Effector memory CD8-positive, alpha-beta T cell (primary cell): Measurements from ENCODE around the gene KLF16.

Source experiments
- ATAC-seq: fragments of 150-1000 bp; cut with Tn5 transposase; replicated peaks from 2 replicates; pipeline ENCODE4 v1.10.0; 2021; ENCODE audit warnings: mild to moderate bottlenecking, moderate library complexity
- DNase-seq, 3 experiments: peaks; one replicate each; pipeline ENCODE4 v3.0.0; 2021
- H3K27ac Mint-ChIP-seq, 2 donors: one replicate each; pipeline ENCODE4 v1.8.0; 2022; ENCODE audit warnings: mild to moderate bottlenecking in 2 of 2, mixed read lengths in 2 of 2, moderate library complexity in 2 of 2
- H3K27me3 Mint-ChIP-seq, 2 donors: one replicate each; pipeline ENCODE4 v1.8.0; 2022; ENCODE audit warnings: mixed read lengths in 2 of 2
- H3K36me3 Mint-ChIP-seq: one replicate; pipeline ENCODE4 v1.8.0; 2022; ENCODE audit warnings: mild to moderate bottlenecking, moderate library complexity, mixed read lengths; ENCODE audit not compliant: insufficient read depth
- H3K4me1 Mint-ChIP-seq, 2 donors: one replicate each; pipeline ENCODE4 v1.8.0; 2022; ENCODE audit warnings: low read depth in 2 of 2, mixed read lengths in 2 of 2
- H3K4me3 Mint-ChIP-seq, 2 donors: one replicate each; pipeline ENCODE4 v1.8.0; 2022; ENCODE audit warnings: mild to moderate bottlenecking in 2 of 2, mixed read lengths in 2 of 2, moderate library complexity in 2 of 2
- H3K9me3 Mint-ChIP-seq, 2 donors: one replicate each; pipeline ENCODE4 v1.8.0; 2022; ENCODE audit warnings: mixed read lengths in 2 of 2

The KLF16 gene

DNA sequence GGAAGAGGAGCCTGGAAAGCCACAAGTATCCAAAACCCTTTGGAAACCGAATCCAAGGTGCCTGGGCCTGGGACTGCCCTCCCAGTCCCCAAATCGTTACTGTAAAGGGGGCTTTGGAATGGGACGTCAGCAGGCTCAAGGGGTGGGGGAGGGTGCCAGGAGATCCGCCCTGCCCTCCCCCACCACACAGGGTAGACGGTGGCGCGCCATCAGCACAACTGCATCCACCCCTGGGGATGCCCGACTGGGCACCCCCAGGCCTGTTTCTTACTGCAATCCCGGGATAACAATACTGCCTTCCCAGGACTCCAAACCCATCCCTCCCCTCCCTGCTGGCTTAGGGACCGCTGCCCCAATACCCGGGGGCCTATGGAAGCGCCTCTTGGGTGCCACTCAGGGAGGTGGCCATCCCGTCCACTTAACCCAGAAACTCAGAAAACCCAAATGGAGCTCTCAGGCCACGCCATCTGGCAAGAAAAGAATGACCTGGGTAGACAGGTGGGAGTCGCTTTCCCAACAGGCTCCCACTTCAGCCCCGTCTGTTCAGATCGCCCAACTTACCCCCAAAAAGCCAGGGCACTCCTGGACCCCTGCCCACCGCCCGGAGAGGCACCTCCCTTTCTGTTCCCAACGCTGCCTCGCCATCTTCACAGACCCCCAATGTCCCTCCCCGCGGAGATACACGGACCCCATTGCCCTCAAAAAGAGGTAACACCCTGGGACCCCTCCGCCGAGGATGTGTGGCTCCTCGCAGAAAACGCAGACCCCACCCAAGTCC is 2.4 kb downstream of the KLF16 start:
- Mint-ChIP-seq H3K36me3 (peaks cover 61% of the 10 kb centered on the region), H3K4me3 (peak overlapping the region; percentile 99), H3K27me3 (no peaks in the 10 kb centered on the region), H3K27ac (peak overlapping the region; percentile 97 to 98), H3K9me3 (no peaks in the 10 kb centered on the region), H3K4me1 (peaks cover 23 to 34% of the 10 kb centered on the region in 2 donors)
- ATAC-seq (no peak), DNase-seq (no peak)

DNA sequence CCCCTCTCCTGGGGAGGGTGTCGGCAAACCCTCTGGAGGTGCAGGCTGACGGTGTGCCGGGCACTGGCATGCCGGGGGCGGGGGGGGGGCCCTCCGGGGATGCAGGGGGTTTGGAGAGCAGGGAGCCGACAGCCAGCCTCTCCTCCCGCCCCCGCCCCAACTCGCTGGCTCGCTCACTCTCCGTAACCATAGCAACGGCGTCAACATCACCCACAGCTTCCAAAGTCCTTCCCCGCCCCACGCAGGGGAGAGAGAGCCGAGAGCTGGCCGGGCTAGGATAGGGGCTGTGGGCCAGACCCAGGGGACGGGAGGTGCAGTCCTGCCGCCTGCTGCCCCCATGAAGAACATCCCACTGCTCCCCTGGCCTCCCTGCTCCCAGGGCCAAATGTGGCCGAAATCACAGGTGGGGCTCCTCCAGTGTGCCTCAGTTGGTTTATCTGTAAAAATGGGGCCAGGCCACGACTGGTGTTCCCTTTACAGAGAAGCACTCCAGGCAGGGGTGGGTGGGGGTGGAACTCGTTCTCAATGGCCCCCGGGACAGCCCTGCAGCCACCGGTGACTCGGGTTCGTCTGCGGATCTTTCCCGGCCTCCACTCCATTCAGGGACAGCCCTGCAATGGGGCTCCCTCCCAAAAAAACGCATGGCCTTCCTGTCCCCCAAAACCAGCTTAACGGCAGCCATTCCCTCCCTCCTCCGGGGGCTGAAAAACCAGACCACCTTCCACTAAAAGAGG is 3.2 kb downstream of the KLF16 start:
- Mint-ChIP-seq H3K4me1 (peaks cover 23 to 35% of the 10 kb centered on the region in 2 donors), H3K9me3 (no peaks in the 10 kb centered on the region), H3K4me3 (peak overlapping the region in 1 of 2 donors; percentile 99), H3K27ac (peak overlapping the region; percentile 97 to 98), H3K27me3 (no peaks in the 10 kb centered on the region), H3K36me3 (peaks cover 65% of the 10 kb centered on the region)
- ATAC-seq (no peak), DNase-seq (no peak)

DNA sequence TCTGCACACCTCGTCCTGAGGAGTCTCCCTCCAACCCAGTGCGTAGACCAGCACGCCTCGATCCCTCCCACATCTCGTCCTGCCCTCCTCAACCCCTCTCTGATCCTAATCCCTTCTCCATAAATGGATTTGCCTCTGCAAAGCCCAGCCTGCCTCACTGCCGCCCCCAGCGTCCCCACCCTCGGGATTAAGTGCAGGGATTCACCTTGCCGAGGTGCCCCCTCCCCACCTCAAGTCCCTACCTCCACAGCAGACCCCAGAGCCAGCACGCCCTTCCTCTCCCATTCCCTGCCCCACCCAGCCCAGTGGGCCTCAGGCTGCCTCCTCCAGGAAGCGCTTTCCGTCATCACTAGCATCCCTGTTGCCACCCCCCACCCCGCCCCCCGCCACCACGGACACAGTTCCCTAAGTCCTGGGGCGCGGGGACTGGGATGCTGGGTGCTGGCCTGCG is 4.0 kb downstream of the KLF16 start:
- Mint-ChIP-seq H3K27ac (peak overlapping the region; percentile 71 to 98), H3K9me3 (no peaks in the 10 kb centered on the region), H3K27me3 (no peaks in the 10 kb centered on the region), H3K4me1 (peaks cover 27 to 39% of the 10 kb centered on the region in 2 donors), H3K4me3 (peak overlapping the region; percentile 37 to 42), H3K36me3 (peaks cover 65% of the 10 kb centered on the region)
- no peak for DNase-seq
- ATAC-seq, result no peak

DNA sequence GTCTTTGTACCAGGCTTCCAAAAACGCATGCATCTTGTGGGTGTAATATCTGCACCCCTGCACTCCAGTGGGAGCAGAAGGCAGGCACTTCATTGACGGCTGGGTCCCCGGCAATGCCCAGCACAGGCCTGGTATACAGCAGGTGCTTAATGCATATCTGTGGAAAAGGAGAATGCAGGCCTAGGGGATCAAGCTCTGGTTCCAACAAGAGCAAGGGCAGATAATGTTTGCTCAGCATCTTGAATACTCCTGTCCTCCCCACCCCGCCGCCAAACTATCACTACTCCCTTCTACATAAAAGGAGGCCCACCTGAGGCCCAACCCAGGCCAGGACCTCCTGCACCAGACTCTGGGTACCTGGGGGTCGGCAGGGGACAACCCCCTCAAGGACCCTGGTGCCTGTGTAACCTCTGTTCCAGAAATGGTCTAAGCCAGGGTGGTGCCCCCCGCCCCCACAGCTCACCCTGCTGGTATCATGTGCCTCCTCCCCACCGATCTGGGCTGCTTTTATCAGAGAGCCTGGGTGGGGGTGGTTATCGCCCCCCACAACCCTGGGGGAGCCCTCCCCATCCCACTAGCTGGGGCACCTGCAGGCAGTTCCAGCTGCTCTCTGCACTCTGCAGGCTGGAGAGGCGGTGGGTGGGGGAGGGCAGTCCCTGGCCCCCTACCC is 4.8 kb downstream of the KLF16 start:
- Mint-ChIP-seq H3K4me3 (peak overlapping the region; percentile 35 to 84), H3K27me3 (no peaks in the 10 kb centered on the region), H3K9me3 (no peaks in the 10 kb centered on the region), H3K4me1 (peaks cover 27 to 40% of the 10 kb centered on the region in 2 donors), H3K27ac (peak overlapping the region; percentile 35 to 98), H3K36me3 (peaks cover 62% of the 10 kb centered on the region)
- DNase-seq, result no peak
- ATAC-seq, result no peak

DNA sequence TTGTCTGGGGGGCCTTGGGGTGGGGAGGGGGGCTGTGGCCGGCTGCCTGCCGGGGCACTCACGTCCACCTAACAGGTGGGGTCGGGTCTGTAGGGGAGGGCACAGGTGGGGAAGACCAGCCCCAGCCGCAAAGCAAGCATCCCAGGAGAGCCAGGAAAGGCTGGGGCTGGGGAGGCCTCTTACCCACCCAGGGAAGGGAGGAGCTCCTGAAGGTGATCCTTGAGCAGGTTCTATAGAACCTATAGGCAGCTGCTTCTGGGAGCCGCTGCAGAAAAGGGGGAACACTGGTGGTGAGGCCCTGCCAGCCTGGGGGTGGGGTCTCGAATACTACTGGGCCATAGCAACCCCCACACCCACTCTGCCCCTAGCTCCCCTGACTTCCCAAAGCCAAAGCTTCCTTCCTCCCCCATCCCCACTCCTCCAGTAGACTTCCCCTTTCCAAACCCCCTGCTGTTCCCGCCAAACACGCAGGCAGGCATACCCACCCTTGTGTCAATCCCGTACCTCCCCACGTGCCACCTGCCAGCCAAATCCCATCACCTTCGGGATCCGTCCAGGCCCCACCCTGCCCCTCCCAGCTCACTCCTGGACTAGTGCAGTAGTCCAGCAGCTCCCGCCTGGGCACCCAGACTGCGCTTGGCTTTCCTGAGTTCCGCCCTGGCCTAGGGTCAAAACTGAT is 5.6 kb downstream of the KLF16 start:
- H3K4me3 Mint-ChIP-seq, result peak overlapping the region; percentile 83 to 84
- no peaks in the 10 kb centered on the region for H3K27me3 Mint-ChIP-seq
- peak overlapping the region; percentile 35 to 98 for H3K27ac Mint-ChIP-seq
- H3K9me3 Mint-ChIP-seq, result no peaks in the 10 kb centered on the region
- no peak for ATAC-seq
- peaks cover 68% of the 10 kb centered on the region for H3K36me3 Mint-ChIP-seq
- no peak for DNase-seq
- H3K4me1 Mint-ChIP-seq, result peaks cover 34 to 46% of the 10 kb centered on the region in 2 donors

DNA sequence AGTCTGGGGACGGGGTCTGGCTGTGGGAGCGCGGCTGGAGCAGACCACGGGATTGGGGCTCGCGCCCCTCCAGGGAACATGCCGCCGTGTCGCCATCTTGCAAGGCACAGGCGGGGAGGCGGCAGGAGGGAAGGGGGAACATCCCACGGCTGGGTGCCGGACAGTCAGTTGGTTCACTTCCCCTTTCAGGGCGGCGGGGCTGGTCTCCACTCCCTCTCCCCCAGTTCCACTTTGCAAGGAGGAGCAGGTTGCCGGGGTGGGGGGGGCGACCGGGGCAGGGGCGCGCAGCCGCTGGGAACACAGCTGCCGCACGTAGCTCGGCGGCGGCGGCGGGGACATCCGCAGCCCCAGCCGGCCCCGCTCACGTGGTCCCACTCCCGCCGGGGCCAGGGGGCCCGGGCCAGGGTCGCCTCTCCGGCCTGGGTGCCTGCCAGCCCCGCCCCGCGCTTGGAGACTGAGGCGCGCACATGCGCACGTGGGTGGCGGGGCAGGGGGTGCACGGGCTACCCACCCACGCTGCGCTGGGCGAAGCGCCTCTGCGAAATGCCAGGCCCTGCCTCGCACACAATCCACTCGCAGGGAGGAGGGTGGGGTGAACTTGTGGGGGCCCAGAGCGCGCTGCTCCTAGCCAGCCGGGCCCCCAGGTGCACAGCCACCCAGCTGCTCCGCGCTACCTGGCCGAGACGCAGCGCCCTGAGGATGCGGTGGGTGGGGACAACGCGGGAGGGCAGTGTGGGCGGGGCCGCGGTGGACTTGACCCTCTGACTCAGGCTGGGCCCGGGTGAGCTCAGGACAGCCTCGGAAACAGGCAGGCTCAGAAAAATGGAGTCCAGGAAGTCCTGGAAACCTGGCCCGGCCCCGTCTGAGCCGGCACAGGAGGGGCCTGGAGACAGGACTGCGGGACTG is 6.4 kb downstream of the KLF16 start:
- Mint-ChIP-seq H3K4me1 (peaks cover 28 to 42% of the 10 kb centered on the region in 2 donors), H3K27ac (peak overlapping the region; percentile 87 to 92), H3K27me3 (no peaks in the 10 kb centered on the region), H3K9me3 (no peaks in the 10 kb centered on the region), H3K4me3 (peak overlapping the region; percentile 83 to 84), H3K36me3 (peaks cover 65% of the 10 kb centered on the region)
- ATAC-seq (peak; percentile 29), DNase-seq (no peak)

DNA sequence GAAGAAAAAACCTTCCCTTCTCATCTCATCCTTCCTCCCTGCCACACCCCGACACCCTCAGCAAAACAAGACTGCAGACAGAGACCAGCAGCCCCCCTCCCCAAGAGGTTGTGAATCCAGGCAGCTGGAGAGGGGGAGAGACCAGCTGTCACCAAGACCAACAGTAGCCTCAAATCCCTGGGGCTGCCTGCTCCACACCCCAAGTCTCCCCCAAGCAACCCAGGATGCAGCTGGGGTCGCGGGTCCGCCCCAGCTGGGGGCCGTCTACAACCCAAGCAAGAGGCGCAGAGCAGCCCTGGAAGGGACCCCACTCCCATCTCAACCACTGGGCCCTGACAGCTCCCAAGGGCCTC is 7.1 kb downstream of the KLF16 start:
- Mint-ChIP-seq H3K27me3 (no peaks in the 10 kb centered on the region), H3K9me3 (no peaks in the 10 kb centered on the region), H3K27ac (peak overlapping the region; percentile 87 to 92), H3K4me1 (peaks cover 22 to 38% of the 10 kb centered on the region in 2 donors), H3K36me3 (peaks cover 64% of the 10 kb centered on the region), H3K4me3 (peak overlapping the region; percentile 83 to 84)
- DNase-seq (no peak), ATAC-seq (no peak)

DNA sequence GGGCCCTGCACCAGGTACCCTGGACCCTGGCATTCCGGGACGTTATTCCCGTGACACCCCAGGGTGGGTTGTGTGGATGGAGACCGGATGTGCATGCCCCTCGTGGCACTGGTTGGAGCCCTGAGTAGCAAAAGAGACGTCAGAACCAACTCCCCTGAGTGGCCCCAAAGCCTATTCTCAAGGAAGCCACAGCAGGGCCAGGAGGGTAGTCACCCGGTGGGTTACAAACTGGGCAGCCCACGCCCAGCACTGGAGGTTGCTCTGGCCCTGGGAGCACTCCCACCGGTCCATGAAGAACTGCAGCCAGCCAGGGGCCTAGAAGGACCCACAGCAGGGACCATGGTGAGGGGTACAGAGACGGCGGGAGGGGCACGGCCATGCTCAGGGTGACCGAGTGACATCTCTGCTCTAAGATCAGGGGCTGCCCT is 7.5 kb downstream of the KLF16 start:
- Mint-ChIP-seq H3K4me1 (peaks cover 23 to 36% of the 10 kb centered on the region in 2 donors), H3K36me3 (peaks cover 64% of the 10 kb centered on the region), H3K27ac (peak overlapping the region; percentile 87 to 92), H3K9me3 (no peaks in the 10 kb centered on the region), H3K27me3 (no peaks in the 10 kb centered on the region), H3K4me3 (peak overlapping the region; percentile 83 to 84)
- ATAC-seq, result peak; percentile 11
- DNase-seq, result no peak

DNA sequence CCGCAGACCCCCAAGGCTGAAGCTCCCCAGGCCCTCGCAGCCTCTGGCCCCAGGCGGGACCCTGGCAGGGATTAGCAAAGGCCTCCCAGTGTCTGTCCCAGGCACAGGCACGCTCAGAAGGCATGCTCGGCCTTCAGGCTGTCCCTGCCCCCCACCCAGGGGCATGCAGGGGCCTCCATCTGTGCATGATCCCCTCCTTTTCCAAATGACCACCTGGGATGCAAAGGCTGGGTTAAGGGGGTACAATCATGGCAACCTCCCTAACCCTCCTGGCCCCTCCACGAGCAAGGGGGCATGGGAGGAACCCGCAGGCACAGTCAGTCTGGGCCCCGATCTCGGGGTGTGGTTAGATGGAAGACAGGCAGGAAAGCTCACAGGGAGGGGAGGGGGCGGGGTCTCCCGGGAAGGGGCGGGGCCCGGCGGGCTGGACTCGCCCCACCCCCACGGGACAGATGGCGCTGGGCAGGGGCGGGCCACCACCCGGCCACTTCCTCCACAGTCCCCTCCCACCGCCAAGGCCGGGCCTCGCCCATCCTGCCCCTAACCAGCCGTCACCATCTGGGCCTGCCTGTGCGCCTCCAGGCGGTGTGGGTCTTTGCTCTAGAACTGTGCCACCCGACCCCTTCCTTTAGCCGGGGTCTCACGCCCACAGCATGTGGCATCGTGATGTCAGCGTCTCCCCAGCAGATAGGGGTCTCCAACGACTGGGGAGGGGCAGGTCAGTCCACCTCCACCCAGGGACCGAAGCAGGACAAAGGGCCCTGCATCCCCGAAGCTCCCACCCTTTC is 8.1 kb downstream of the KLF16 start:
- Mint-ChIP-seq H3K4me3 (peak overlapping the region; percentile 83 to 84), H3K27me3 (no peaks in the 10 kb centered on the region), H3K9me3 (no peaks in the 10 kb centered on the region), H3K36me3 (peaks cover 67% of the 10 kb centered on the region), H3K4me1 (peaks cover 24 to 37% of the 10 kb centered on the region in 2 donors), H3K27ac (peak overlapping the region; percentile 87 to 92)
- peak; percentile 76 for ATAC-seq
- DNase-seq, result peak; percentile 67 to 77 (median 75)

DNA sequence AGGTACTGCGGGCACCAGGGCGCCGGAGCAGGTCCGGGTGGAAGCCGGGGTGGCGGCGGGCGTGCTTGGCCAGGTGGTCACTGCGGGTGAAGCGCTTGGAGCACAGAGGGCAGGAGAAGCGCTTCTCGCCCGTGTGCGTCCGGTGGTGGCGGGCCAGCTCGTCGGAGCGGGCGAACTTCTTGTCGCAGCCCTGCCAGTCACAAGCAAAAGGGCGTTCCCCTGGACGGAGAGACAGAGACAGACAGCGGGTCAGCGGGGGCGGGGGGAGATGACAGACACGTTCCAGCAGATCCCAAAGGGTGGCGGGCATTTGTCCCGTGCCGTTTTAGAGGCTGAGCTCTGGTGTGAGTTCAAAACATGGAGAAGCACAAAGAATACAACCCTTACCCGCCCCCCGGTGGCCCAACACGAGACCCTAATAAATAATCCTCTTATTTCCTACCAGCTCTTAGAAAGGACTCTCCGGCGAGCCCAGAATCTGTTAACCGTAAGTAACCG is 8.8 kb downstream of the KLF16 start:
- no peak for DNase-seq
- ATAC-seq, result no peak
- H3K4me1 Mint-ChIP-seq, result peaks cover 24 to 39% of the 10 kb centered on the region in 2 donors
- no peaks in the 10 kb centered on the region for H3K9me3 Mint-ChIP-seq
- peak overlapping the region; percentile 83 to 84 for H3K4me3 Mint-ChIP-seq
- H3K27ac Mint-ChIP-seq, result peak overlapping the region in 1 of 2 donors; percentile 92
- peaks cover 73% of the 10 kb centered on the region for H3K36me3 Mint-ChIP-seq
- no peaks in the 10 kb centered on the region for H3K27me3 Mint-ChIP-seq

DNA sequence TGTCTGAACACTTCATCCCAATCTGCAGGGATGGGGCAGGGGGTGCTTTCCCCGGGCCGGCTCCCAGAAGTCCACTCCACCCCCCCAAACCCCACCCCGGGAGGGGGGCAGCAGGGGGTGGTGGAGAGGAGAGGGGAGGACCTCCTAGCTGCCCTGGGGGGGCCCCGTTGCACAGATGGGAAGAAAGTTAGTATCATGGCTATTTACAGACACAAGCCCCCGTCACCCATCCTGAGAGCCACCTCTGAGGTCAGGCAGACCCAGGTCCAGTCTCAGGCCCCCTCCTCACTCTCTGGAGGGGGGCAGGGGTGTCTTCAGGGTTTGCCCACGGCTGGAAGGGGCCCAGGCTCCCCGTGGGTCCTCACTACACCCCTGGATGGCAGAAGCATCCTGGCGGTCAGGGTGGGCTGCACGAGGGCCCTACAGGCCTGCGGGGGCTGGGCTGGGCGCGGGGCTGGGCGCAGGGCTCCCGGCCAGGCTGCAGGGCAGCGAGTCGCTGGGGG is 9.3 kb downstream of the KLF16 start:
- Mint-ChIP-seq H3K4me3 (no peak overlapping the region), H3K27me3 (no peaks in the 10 kb centered on the region), H3K27ac (no peak overlapping the region), H3K36me3 (peaks cover 71% of the 10 kb centered on the region), H3K4me1 (peaks cover 20 to 36% of the 10 kb centered on the region in 2 donors), H3K9me3 (no peaks in the 10 kb centered on the region)
- DNase-seq, result no peak
- ATAC-seq, result no peak
